Measurements from ENCODE around the gene HDAC4.

The HDAC4 gene

DNA sequence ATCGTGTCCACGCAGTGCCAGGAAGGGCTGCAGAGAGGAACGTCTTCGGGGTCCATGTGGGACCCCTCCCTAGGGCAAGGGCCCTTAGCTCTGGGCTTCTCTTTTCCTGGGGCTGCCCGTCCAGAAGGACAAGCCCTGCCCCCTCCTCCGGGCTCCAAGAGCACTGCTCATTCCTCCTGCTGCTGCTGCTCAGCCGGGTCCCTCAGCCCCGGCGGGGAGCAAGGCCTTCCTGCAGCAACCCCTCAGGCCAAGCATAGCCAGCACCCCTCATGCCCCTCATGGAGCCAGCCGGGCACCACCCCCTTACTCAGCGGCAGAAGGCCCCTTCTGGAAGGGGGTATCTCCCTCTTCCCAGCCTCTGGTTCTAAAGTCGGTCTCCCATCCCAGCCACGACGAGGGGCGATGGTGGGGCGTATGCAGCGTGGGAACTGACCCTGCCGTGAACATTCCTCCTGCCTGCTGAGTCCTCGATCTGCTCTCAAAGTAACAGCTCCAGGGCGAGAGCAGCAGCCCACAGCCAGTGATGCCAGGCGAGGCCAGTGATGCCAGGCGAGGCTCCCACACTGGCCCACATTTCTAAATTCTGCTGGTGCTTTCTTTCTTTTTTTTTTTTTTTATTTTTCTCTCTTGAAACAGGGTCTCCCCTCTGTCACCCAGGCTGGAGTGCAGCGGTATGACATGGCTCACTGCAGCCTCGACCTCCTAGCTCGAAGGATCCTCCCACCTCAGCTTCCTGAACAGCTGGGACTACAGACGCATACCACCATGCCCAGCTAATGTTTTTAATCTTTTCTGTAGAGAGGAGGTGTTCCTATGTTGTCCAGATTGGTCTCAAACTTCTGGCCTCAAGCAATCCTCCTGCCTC is 99.7 kb downstream of the HDAC4 start:
- Histone ChIP-seq H3K4me3 (replicated peaks; ENCODE audit: insufficient read depth, low read length) (no peak overlapping the region), H3K27me3 (ENCODE audit: insufficient read depth, poor library complexity, severe bottlenecking) (no peaks in the 10 kb centered on the region), H3K27ac (replicated peaks) (no peak overlapping the region)
- no peak for DNase-seq (ENCODE audit: low read depth in 1 of 2, low spot score in 1 of 2)
- TF ChIP-seq POLR2AphosphoS5 (IDR thresholded peaks at IDR 0.05; ENCODE audit: low read depth), result no peak
- TF ChIP-seq CTCF (IDR thresholded peaks at IDR 0.05; ENCODE audit: insufficient read depth, low read length), result no peak
- TF ChIP-seq GABPA (IDR thresholded peaks at IDR 0.05; ENCODE audit: low read depth), result no peak
- TF ChIP-seq, protein P1, sequence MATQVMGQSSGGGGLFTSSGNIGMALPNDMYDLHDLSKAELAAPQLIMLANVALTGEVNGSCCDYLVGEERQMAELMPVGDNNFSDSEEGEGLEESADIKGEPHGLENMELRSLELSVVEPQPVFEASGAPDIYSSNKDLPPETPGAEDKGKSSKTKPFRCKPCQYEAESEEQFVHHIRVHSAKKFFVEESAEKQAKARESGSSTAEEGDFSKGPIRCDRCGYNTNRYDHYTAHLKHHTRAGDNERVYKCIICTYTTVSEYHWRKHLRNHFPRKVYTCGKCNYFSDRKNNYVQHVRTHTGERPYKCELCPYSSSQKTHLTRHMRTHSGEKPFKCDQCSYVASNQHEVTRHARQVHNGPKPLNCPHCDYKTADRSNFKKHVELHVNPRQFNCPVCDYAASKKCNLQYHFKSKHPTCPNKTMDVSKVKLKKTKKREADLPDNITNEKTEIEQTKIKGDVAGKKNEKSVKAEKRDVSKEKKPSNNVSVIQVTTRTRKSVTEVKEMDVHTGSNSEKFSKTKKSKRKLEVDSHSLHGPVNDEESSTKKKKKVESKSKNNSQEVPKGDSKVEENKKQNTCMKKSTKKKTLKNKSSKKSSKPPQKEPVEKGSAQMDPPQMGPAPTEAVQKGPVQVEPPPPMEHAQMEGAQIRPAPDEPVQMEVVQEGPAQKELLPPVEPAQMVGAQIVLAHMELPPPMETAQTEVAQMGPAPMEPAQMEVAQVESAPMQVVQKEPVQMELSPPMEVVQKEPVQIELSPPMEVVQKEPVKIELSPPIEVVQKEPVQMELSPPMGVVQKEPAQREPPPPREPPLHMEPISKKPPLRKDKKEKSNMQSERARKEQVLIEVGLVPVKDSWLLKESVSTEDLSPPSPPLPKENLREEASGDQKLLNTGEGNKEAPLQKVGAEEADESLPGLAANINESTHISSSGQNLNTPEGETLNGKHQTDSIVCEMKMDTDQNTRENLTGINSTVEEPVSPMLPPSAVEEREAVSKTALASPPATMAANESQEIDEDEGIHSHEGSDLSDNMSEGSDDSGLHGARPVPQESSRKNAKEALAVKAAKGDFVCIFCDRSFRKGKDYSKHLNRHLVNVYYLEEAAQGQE (IDR thresholded peaks at IDR 0.05; ENCODE audit: insufficient replicate concordance, low read depth), result no peak
- TF ChIP-seq SPI1 (IDR thresholded peaks at IDR 0.05; ENCODE audit: borderline replicate concordance, low read depth), result no peak

GRCh38 chr2:239300242-239300641 is 100.6 kb downstream of the HDAC4 start:
- Histone ChIP-seq H3K27me3 (ENCODE audit: insufficient read depth, poor library complexity, severe bottlenecking) (no peaks in the 10 kb centered on the region), H3K27ac (replicated peaks) (no peak overlapping the region), H3K4me3 (replicated peaks; ENCODE audit: insufficient read depth, low read length) (no peak overlapping the region)
- TF ChIP-seq GABPA (IDR thresholded peaks at IDR 0.05; ENCODE audit: low read depth), result no peak
- TF ChIP-seq POLR2AphosphoS5 (IDR thresholded peaks at IDR 0.05; ENCODE audit: low read depth), result no peak
- TF ChIP-seq SPI1 (IDR thresholded peaks at IDR 0.05; ENCODE audit: borderline replicate concordance, low read depth), result no peak
- TF ChIP-seq, protein P1 (IDR thresholded peaks at IDR 0.05; ENCODE audit: insufficient replicate concordance, low read depth), result no peak
- no peak for TF ChIP-seq CTCF (IDR thresholded peaks at IDR 0.05; ENCODE audit: insufficient read depth, low read length)
- DNase-seq (ENCODE audit: low read depth in 1 of 2, low spot score in 1 of 2), result no peak

DNA sequence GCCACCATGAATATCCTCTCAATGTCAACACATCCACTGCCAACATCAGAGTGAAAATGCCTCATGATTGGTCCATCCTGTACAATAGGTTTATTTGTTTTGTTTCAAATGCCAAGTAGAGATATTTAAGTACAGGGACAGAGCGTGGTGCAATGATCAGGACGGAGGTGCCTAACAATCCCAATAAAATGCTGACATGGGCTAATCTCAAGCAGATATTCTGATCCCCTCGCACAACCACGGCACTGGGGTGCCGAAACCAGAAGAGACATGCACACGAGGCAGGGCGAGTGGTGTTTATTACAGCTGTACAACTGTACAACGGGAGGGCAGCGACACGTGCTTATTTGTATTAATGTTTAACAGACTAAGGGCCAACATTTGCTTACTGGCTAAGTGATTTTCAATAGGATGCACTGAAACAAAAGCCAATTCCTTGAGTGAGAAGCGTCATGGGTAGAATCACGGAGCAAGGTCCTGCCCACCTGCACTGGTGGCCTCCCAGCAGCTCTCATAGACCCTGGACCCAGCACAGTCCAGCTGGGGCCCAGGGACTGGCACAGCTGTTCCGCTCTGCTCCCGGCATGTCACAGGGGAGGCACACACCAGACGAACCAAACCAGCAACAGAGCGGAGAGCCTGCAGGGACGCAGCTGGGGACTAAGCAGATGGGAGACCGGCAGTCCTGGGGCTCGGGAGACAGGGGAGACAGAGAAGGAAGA is 101.4 kb downstream of the HDAC4 start:
- Histone ChIP-seq H3K27me3 (ENCODE audit: insufficient read depth, poor library complexity, severe bottlenecking) (no peaks in the 10 kb centered on the region), H3K4me3 (replicated peaks; ENCODE audit: insufficient read depth, low read length) (no peak overlapping the region), H3K27ac (replicated peaks) (no peak overlapping the region)
- TF ChIP-seq, protein P1 (IDR thresholded peaks at IDR 0.05; ENCODE audit: insufficient replicate concordance, low read depth), result no peak
- no peak for TF ChIP-seq POLR2AphosphoS5 (IDR thresholded peaks at IDR 0.05; ENCODE audit: low read depth)
- no peak for TF ChIP-seq CTCF (IDR thresholded peaks at IDR 0.05; ENCODE audit: insufficient read depth, low read length)
- TF ChIP-seq SPI1 (IDR thresholded peaks at IDR 0.05; ENCODE audit: borderline replicate concordance, low read depth), result no peak
- no peak for TF ChIP-seq GABPA (IDR thresholded peaks at IDR 0.05; ENCODE audit: low read depth)
- DNase-seq (ENCODE audit: low read depth in 1 of 2, low spot score in 1 of 2), result no peak

Measured in HL-60 (cell line).